Stimulated activated CD4-positive, alpha-beta T cell treated with anti-CD3 and anti-CD28 coated beads, Interleukin-1b, Interleukin-23, amount 100 ng/mL, for 24 hours (primary cell): ENCODE data around the gene TLR5.
"Not testable (repeated sequence)": the region's sequence is repeated elsewhere in the genome, so short reads cannot be mapped to it uniquely, and the experiment has no call there.

Experiments used
- DNase-seq, 4 experiments: peaks; one replicate each; pipeline ENCODE4 v3.0.0-alpha.2; 2020; ENCODE audit warnings: low read depth in 4 of 4, low spot score in 1 of 4

TLR5 gene

DNA sequence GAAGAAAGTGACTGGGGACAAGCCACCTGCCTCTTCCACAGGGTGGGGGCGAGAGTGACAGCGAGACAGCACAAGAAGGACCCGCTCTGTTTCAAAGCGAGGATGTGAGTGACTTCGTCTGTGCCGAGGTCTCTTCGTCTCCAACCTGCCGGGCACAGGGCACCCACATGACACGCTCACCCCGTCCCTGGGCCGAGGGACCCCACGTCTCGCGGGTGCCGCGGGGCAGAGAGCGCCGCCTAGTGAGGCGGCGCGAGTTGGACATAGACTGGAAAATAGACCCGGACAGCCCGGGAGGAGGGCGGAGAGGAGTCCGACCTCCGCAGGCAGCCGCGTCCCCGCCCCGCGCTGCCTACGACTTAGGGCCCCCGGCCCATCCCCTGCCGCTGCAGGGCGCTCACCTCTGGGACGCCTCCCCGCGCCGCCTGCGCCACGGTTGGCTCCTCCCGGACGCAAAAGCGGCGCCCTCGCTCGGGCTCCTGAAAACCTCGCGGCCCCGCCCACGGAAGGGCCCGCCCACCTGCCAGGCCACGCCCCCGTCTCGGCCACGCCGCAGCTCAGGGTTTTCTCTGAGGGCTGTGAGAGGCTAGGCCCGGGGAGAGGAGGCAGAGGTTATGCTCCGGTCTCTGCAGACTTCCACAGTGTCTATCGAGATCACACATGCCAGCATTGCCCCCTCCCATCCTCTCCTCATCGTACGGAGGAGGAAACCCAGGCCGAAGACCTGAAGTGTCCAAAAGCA, at the start of gene TLR5:
Gene TLR5 (minus strand): TSS at position 454 of the 742 bp plus-strand sequence. CDS start 30,217 bp downstream, outside the sequence.
- peak; percentile 70 to 85 (median 82) for DNase-seq

GRCh38 chr1:223189903-223190724, 47.1 kb upstream of the TLR5 start:
- DNase-seq: peak; percentile 27 to 57 (median 36)

GRCh38 chr1:223189525-223189902, 46.5 kb upstream of the TLR5 start:
- DNase-seq: no peak

- DNase-seq: no peak
These were observed 45.7 kb upstream of the TLR5 start for GRCh38 chr1:223188618-223189356.

DNA sequence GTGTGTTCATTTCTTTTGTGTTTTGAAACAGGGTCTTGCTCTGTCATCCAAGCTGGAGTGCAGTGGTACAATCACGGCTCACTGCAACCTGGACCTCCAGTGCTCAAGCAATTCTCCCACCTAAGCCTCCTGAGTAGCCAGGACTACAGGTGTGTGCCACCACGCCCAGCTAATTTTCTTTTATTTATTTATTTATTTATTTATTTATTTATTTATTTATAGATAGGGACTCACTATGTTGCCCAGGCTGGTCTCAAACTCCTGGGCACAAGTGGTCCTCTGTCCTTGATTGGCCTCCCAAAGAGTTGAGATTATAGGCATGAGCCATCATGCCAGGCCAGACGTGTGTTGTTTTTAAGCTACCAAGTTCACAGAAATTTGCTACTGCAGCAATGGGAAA, 43.8 kb upstream of the TLR5 start:
- DNase-seq: no peak

DNA sequence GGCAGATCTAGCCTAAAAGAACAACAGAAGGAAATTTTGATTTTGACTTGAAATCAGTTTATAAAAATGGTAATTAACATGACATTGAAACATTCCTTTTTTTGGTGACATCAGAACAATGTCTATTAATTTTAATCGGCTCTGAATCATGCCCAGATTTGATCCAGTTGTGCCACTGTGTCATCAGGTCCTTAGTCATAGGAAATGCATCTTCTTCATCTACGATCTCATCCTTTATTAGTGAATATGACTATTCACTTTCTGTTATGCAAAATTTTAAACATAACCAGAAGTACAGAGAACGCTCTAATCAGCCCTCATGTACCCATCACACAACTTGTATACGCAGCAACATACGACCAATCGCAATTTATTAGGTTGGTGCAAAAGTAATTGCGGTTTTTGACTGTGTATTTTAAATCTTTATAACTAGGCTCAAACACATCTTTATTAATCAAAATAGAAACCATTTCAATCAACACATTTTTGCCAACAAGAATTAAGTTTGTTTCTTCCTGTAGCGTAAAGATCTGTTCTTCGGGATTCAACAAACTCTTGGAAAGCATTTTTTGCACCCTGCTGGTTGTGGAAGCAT, 40.3 kb upstream of the TLR5 start:
- DNase-seq: no peak

- no peak for DNase-seq
These were observed 37.8 kb upstream of the TLR5 start for GRCh38 chr1:223180731-223181321.

- no peak for DNase-seq
These were observed 36.7 kb upstream of the TLR5 start for GRCh38 chr1:223179786-223180185.

DNA sequence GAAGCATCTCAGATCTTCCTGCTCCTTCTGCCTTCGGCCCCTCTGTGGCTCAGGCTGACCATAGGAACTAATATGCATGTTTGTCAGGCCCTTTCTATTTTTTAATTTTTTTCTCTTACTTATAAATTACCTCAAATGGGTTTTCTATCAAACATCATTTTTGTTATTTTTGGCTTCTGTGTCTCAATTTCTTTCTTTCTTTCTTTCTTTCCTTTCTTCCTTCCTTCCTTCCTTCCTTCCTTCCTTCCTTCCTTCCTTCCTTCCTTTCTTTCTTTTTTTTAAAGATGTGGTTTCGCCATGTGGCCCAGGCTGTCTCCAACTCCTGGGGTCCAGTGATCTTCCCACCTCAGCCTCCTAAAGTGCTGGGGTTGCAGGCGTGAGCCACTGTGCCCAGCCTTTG, 36.2 kb upstream of the TLR5 start:
- DNase-seq: no peak

DNA sequence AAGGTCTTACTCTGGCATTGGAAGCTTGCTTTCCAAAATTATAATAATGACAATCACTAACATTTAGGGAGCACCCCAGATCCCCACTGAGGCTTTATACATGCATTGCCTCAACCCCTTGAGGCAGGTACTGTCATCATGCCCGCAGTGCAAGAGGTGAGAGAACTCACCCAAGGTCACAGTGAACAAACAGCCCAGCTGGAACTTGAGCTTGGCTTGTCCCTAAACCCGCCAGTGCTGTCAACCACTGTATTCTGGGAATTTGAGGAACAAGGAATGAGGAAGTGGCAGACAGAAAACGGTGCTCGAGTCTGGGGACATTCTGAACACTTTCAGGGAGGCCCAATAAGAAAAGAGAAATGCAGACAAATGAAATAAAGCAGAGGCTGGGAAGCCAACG, 34.6 kb upstream of the TLR5 start:
- DNase-seq: no peak

- DNase-seq: no peak
These were observed 33.4 kb upstream of the TLR5 start for GRCh38 chr1:223176437-223176836.

GRCh38 chr1:223175633-223176032, 32.6 kb upstream of the TLR5 start:
- DNase-seq: no peak

DNA sequence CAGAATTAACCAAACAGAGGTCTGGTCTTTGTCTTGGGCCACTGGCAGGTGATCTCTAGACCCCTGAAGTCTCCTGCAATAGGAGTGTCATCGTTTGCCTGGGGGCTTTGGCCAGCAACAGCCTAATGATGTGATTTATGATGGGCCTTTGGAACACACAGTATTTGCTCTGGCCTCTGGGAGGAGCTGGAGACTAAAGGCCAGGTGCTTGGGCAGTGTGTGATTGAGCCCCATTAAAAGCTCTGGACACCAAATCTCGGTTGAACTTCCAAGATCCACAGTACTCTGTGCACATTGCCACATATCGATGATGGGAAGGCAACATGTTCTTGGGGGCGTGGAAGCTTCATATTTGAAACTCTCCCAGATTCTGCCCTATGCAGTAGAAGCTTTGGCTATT, 32.0 kb upstream of the TLR5 start:
- DNase-seq: no peak

DNA sequence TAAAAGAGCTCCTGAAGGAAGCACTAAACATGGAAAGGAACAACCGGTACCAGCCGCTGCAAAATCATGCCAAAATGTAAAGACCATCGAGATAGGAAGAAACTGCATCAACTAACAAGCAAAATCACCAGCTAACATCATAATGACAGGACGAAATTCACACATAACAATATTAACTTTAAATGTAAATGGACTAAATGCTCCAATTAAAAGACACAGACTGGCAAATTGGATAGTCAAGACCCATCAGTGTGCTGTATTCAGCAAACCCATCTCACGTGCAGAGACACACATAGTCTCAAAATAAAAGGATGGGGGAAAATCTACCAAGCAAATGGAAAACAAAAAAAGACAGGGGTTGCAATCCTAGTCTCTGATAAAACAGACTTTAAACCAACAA, 26.4 kb upstream of the TLR5 start:
- not testable (repeated sequence) for DNase-seq

GRCh38 chr1:223161321-223161720, 18.3 kb upstream of the TLR5 start:
- DNase-seq: no peak

DNA sequence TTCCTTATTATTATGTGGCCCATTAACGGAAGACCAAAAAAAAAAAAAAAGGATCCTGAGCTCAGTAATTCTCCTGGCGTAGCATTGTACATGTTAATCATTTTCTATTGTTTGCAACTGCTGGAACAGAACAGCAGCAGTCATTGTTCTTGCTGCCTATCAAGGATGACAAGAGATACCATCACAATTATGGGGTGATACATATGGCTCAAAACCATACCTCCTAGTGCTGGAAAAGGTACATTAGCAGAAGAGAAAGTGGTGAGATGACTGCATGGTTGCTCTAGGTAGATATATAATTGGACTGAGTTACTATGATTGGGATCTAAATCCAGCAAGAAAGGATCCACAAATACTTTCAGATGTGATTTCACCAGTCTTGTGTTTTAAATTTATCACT, 13.3 kb upstream of the TLR5 start:
- DNase-seq: no peak

GRCh38 chr1:223155153-223155552, 12.1 kb upstream of the TLR5 start:
- no peak for DNase-seq

- DNase-seq: no peak
These were observed 10.4 kb upstream of the TLR5 start for GRCh38 chr1:223153177-223154119.

GRCh38 chr1:223152399-223152798, 9.4 kb upstream of the TLR5 start:
- no peak for DNase-seq

GRCh38 chr1:223150443-223150842, 7.4 kb upstream of the TLR5 start:
- DNase-seq: no peak
